HFF-Myc (cell line): ENCODE results near the gene NEBL.

Experiments
- DNase-seq: peaks from one replicate; pipeline ENCODE4 v3.0.0-alpha.2; 2011; ENCODE audit warnings: low read depth; ENCODE audit errors: extremely low read depth
- H3K4me3 ChIP-seq: replicated peaks from 2 replicates; pipeline ENCODE4 v1.5.1; 2011; ENCODE audit warnings: low read depth, mild to moderate bottlenecking, control low read depth, low read length
- CTCF ChIP-seq: IDR thresholded peaks from 2 replicates; pipeline ENCODE4 v1.5.1; 2012; ENCODE audit warnings: mild to moderate bottlenecking, low read depth, low read length, control low read depth; ENCODE audit errors: missing control alignments

Gene NEBL

GRCh38 chr10:20890491-20891337 is 6.4 kb downstream of the NEBL start:
- no peak overlapping the region for H3K4me3 ChIP-seq
- DNase-seq: no peak
- TF ChIP-seq CTCF: no peak

- no peak overlapping the region for H3K4me3 ChIP-seq
- DNase-seq: no peak
- TF ChIP-seq CTCF: no peak
Measured at GRCh38 chr10:20890009-20890408, 7.1 kb downstream of the NEBL start.

- no peak for DNase-seq
- H3K4me3 ChIP-seq: no peak overlapping the region
- no peak for TF ChIP-seq CTCF
Measured at GRCh38 chr10:20888620-20889330, 8.3 kb downstream of the NEBL start.

GRCh38 chr10:20887706-20888555 is 9.2 kb downstream of the NEBL start:
- no peak overlapping the region for H3K4me3 ChIP-seq
- no peak for DNase-seq
- no peak for TF ChIP-seq CTCF

- no peak for TF ChIP-seq CTCF
- DNase-seq: no peak
- no peak overlapping the region for H3K4me3 ChIP-seq
Measured at GRCh38 chr10:20885678-20886077, 11.4 kb downstream of the NEBL start.

- TF ChIP-seq CTCF: no peak
- no peak overlapping the region for H3K4me3 ChIP-seq
- DNase-seq: no peak
Measured at GRCh38 chr10:20883552-20883951, 13.6 kb downstream of the NEBL start.
